Lung (tissue), 12 donors: Measurements from ENCODE around the gene TLDC2. TPM values are rescaled to one million over a fixed set of nuclear protein-coding genes. Genes with fewer than 3 reads are reported as not detected.

Experiments
- ATAC-seq: fragments of 200-7000 bp; cut with Tn5 transposase; one replicate; pipeline ENCODE4 v1.9.1; 2020; ENCODE audit warnings: moderate number of reproducible peaks; ENCODE audit not compliant: insufficient read depth, low FRiP score
- DNase-seq, 3 donors: peaks; one replicate each; pipeline ENCODE4 v3.0.0-alpha.2; 2013 to 2017
- H3K27ac ChIP-seq, 2 donors: one replicate each; pipeline ENCODE4 v1.5.1; 2013; ENCODE audit warnings: mild to moderate bottlenecking in 2 of 2, moderate library complexity in 2 of 2, control low read depth in 1 of 2, inconsistent platforms in 1 of 2, low read depth in 1 of 2, low read length in 1 of 2
- H3K27me3 ChIP-seq, 3 donors: one replicate each; pipeline ENCODE4 v1.5.1; 2013; ENCODE audit warnings: low read length in 2 of 3; ENCODE audit not compliant: control insufficient read depth in 3 of 3, insufficient read depth in 3 of 3
- H3K36me3 ChIP-seq, 4 donors: one replicate each; pipeline ENCODE4 v1.5.1; 2013; ENCODE audit warnings: low read length in 4 of 4, mild to moderate bottlenecking in 1 of 4, moderate library complexity in 1 of 4; ENCODE audit not compliant: control insufficient read depth in 4 of 4, insufficient read depth in 4 of 4
- H3K4me1 ChIP-seq, 5 donors: one replicate each; pipeline ENCODE4 v1.5.1; 2013; ENCODE audit warnings: low read length in 5 of 5, mild to moderate bottlenecking in 2 of 5, moderate library complexity in 1 of 5; ENCODE audit not compliant: control insufficient read depth in 5 of 5, insufficient read depth in 5 of 5
- H3K4me3 ChIP-seq: one replicate; pipeline ENCODE4 v1.5.1; 2013; ENCODE audit warnings: mild to moderate bottlenecking, control low read depth, moderate library complexity
- H3K9ac ChIP-seq, 2 donors: one replicate each; pipeline ENCODE4 v1.5.1; 2013; ENCODE audit warnings: low read length in 2 of 2, control low read depth in 1 of 2; ENCODE audit not compliant: insufficient read depth in 1 of 2
- H3K9me3 ChIP-seq, 4 donors: one replicate each; pipeline ENCODE4 v1.5.1; 2013; ENCODE audit warnings: low read length in 3 of 4, mild to moderate bottlenecking in 1 of 4, moderate library complexity in 1 of 4; ENCODE audit not compliant: control insufficient read depth in 4 of 4, insufficient read depth in 3 of 4
- WGBS, 2 donors: extraction: QIAGEN DNeasy Blood & Tissue Kit; methylation state at CpG; one replicate each; pipeline ENCODE4 v1.1.7; 2013; 5-methylcytosine and 5-hydroxymethylcytosine counted together
- polyA plus RNA-seq, 2 donors: library from polyadenylated mRNA; stranded (reverse); fragments of 200-250 nt; gene quantifications; one replicate each; pipeline ENCODE4 v1.2.1, GENCODE V29; 2013
- total RNA-seq, 2 donors: library from RNA; depleted of rRNA in 1 of 2; stranded (reverse); fragments of >200 nt in 1 of 2; gene quantifications; one replicate each; pipeline ENCODE4 v1.2.1, GENCODE V29; 2014 to 2021
- TF ChIP-seq, protein P1 (sequence below): IDR thresholded peaks from 2 replicates; pipeline ENCODE4 v1.5.1; 2012; ENCODE audit warnings: mild to moderate bottlenecking; ENCODE audit errors: control extremely low read depth, extremely low read depth
- donor health status: control.
- donor health status: control.
- donor health status: Bipolar disorder and iron deficiency.
- donor health status: healthy.
- donor health status: DM: yes; HTN: yes; CAD: no.

The TLDC2 gene
- total and polyA plus RNA-seq, 4 donors = 0.07 to 0.67 (median 0.17) TPM

DNA sequence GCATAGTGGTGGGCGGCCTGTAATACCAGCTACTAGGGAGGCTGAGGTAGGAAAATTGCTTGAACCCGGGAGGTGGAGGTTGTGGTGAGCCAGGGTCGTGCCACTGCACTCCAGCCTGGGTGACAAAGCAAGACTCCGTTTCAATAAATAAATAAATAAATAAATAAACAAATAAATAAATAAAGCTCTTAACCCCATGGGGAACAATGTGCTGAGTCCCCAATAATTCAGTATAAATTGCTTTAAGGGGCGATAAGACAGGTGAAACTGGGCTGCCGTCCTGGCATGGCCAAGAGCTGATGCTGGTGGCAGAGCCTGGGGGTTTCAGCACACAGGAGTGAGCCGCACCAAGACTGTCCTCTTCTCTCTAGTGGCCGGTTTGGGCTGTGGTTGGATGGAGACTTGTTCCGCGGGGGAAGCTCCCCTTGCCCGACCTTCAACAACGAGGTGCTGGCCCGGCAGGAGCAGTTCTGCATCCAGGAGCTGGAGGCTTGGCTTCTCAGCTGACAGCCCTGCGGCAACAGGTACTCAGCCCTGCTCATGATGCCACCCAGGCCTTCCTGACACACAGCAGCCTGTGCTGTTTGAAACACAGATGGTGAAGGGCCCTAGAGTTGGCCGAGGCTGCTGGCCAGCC lies 13.1 kb downstream of the TLDC2 start:
- Histone ChIP-seq H3K4me3 (no peak overlapping the region), H3K4me1 (peaks cover 0 to 8% (median 0%) of the 10 kb centered on the region in 5 donors), H3K36me3 (peaks cover 3 to 24% (median 9%) of the 10 kb centered on the region in 4 donors), H3K9ac (no peak overlapping the region), H3K9me3 (no peaks in the 10 kb centered on the region), H3K27me3 (no peaks in the 10 kb centered on the region), H3K27ac (no peak overlapping the region)
- no peak for ATAC-seq
- TF ChIP-seq, protein P1, sequence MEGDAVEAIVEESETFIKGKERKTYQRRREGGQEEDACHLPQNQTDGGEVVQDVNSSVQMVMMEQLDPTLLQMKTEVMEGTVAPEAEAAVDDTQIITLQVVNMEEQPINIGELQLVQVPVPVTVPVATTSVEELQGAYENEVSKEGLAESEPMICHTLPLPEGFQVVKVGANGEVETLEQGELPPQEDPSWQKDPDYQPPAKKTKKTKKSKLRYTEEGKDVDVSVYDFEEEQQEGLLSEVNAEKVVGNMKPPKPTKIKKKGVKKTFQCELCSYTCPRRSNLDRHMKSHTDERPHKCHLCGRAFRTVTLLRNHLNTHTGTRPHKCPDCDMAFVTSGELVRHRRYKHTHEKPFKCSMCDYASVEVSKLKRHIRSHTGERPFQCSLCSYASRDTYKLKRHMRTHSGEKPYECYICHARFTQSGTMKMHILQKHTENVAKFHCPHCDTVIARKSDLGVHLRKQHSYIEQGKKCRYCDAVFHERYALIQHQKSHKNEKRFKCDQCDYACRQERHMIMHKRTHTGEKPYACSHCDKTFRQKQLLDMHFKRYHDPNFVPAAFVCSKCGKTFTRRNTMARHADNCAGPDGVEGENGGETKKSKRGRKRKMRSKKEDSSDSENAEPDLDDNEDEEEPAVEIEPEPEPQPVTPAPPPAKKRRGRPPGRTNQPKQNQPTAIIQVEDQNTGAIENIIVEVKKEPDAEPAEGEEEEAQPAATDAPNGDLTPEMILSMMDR = no peak
- 85 to 86% methylated on average over 15 of the region's 15 CpGs for WGBS, 2 donors
- no peak for DNase-seq

GRCh38 chr20:36890586-36890985 lies 14.6 kb downstream of the TLDC2 start:
- no peak overlapping the region for H3K27ac ChIP-seq

DNA sequence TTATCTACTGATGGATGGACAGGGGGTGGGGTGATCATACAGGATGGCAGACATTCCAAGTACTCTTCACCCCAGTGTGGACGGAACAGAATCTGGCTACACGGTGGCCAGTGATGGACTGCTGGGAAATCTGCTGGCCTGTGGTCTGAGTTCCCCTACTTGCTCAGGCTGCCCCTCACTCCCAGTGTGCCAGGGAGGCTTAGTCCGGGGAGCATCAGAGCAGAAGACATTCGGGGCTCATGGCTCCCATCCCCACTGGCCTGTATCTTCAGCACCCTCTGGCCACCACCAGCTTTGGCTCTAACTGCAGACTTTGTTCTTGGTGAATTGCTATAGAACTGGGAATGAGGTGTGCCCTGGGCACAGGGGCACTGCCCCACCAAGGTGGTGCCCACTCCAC lies 15.3 kb downstream of the TLDC2 start:
- Histone ChIP-seq H3K9me3 (no peaks in the 10 kb centered on the region), H3K36me3 (peaks cover 3 to 28% (median 15%) of the 10 kb centered on the region in 4 donors), H3K4me1 (peaks cover 0 to 8% (median 0%) of the 10 kb centered on the region in 5 donors), H3K4me3 (no peak overlapping the region), H3K27ac (no peak overlapping the region), H3K9ac (no peak overlapping the region), H3K27me3 (no peaks in the 10 kb centered on the region)
- DNase-seq = no peak
- TF ChIP-seq, protein P1 = no peak
- no peak for ATAC-seq
- 90 to 95% methylated on average over 4 of the region's 4 CpGs for WGBS, 2 donors

More at GRCh38 chr20:36890586-36890985, 14.6 kb downstream of the TLDC2 start:
- no peak for ATAC-seq
- DNase-seq = no peak
- TF ChIP-seq, protein P1 = no peak
- Histone ChIP-seq H3K9me3 (no peaks in the 10 kb centered on the region), H3K9ac (no peak overlapping the region), H3K4me3 (no peak overlapping the region), H3K4me1 (peaks cover 0 to 8% (median 0%) of the 10 kb centered on the region in 5 donors), H3K36me3 (peaks cover 3 to 26% (median 14%) of the 10 kb centered on the region in 4 donors), H3K27me3 (no peaks in the 10 kb centered on the region)
- WGBS, 2 donors = 89 to 95% methylated on average over 9 of the region's 9 CpGs

GRCh38 chr20:36893801-36894200 lies 17.9 kb downstream of the TLDC2 start:
- no peak overlapping the region for H3K4me3 ChIP-seq
- no peak overlapping the region for H3K9ac ChIP-seq
- no peak for DNase-seq
- no peak for ATAC-seq
- H3K27me3 ChIP-seq = no peaks in the 10 kb centered on the region
- 93 to 98% methylated on average over 3 of the region's 3 CpGs for WGBS, 2 donors
- H3K4me1 ChIP-seq = no peaks in the 10 kb centered on the region
- peaks cover 3 to 38% (median 22%) of the 10 kb centered on the region in 4 donors for H3K36me3 ChIP-seq
- no peaks in the 10 kb centered on the region for H3K9me3 ChIP-seq
- TF ChIP-seq, protein P1 = no peak
- no peak overlapping the region for H3K27ac ChIP-seq
